ENCODE measurements around the gene ADAMTSL1.

The ADAMTSL1 gene

DNA sequence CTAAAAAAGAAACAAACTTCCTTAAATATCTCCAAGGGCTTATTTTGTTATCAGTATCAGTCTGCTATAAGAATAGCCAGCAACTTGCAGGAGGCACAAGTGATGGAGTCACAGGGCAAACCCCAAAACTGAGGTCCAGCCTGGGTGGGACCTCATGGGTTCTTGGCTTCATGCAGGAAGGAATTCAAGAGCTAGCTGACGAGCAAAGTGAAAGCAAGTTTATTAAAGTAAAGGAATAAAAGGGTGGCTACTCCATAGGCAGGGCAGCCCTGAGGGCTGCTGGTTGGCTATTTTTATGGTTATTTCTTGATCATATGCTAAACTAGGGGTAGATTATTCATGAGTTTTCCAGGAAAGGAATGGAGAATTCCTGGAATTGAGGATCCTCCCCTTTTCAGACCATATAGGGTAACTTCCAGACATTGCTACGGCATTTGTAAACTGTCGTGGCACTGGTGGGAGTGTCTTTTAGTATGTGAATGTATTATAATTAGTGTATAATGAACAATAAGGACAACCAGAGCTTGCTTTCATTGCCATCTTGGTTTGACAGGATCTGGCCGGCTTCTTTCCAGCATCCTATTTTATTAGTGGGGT is 231.9 kb downstream of the ADAMTSL1 start:
- TF ChIP-seq, protein P1, sequence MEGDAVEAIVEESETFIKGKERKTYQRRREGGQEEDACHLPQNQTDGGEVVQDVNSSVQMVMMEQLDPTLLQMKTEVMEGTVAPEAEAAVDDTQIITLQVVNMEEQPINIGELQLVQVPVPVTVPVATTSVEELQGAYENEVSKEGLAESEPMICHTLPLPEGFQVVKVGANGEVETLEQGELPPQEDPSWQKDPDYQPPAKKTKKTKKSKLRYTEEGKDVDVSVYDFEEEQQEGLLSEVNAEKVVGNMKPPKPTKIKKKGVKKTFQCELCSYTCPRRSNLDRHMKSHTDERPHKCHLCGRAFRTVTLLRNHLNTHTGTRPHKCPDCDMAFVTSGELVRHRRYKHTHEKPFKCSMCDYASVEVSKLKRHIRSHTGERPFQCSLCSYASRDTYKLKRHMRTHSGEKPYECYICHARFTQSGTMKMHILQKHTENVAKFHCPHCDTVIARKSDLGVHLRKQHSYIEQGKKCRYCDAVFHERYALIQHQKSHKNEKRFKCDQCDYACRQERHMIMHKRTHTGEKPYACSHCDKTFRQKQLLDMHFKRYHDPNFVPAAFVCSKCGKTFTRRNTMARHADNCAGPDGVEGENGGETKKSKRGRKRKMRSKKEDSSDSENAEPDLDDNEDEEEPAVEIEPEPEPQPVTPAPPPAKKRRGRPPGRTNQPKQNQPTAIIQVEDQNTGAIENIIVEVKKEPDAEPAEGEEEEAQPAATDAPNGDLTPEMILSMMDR (conservative IDR thresholded peaks at IDR 0.05; ENCODE audit: low read depth, low read length), result no peak

DNA sequence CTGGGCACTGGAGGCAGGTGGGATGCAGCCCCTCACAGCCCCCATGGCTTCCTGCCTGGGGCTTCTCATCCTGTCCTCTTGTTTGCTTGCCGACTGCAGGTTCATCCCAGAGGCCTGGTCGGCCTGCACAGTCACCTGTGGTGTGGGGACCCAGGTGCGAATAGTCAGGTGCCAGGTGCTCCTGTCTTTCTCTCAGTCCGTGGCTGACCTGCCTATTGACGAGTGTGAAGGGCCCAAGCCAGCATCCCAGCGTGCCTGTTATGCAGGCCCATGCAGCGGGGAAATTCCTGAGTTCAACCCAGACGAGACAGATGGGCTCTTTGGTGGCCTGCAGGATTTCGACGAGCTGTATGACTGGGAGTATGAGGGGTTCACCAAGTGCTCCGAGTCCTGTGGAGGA is 232.7 kb downstream of the ADAMTSL1 start:
- H3K4me3 ChIP-seq (ENCODE audit: low read depth, low read length), result no peak overlapping the region
- TF ChIP-seq, protein P1 (conservative IDR thresholded peaks at IDR 0.05; ENCODE audit: low read depth, low read length), result no peak
- DNase-seq (ENCODE audit: low read depth), result no peak

More for the DNA sequence above, 231.9 kb downstream of the ADAMTSL1 start:
- no peak overlapping the region for H3K4me3 ChIP-seq (ENCODE audit: low read depth, low read length)
- peak; percentile 39 for DNase-seq (ENCODE audit: low read depth)

DNA sequence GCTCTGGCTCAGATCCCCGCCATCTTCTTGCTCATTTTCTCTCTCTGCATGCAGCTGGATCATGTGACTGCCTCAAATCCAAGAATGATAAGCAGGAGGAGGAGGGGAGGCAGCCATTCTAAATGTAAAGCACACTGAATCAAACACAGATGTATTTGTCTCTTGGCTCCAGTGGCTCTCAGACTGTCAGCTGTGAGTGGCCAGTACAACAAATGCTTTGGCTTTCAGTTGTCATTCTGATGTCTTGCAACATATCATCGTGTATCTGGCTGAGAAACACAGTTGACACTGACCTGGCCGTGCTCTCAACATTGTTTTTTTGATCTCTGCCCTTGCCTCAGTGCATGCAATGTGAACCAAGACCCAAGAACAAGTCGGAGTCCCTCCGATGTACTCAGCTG is 233.1 kb downstream of the ADAMTSL1 start:
- DNase-seq (ENCODE audit: low read depth), result peak; percentile 51
- no peak overlapping the region for H3K4me3 ChIP-seq (ENCODE audit: low read depth, low read length)
- TF ChIP-seq, protein P1 (conservative IDR thresholded peaks at IDR 0.05; ENCODE audit: low read depth, low read length), result no peak

DNA sequence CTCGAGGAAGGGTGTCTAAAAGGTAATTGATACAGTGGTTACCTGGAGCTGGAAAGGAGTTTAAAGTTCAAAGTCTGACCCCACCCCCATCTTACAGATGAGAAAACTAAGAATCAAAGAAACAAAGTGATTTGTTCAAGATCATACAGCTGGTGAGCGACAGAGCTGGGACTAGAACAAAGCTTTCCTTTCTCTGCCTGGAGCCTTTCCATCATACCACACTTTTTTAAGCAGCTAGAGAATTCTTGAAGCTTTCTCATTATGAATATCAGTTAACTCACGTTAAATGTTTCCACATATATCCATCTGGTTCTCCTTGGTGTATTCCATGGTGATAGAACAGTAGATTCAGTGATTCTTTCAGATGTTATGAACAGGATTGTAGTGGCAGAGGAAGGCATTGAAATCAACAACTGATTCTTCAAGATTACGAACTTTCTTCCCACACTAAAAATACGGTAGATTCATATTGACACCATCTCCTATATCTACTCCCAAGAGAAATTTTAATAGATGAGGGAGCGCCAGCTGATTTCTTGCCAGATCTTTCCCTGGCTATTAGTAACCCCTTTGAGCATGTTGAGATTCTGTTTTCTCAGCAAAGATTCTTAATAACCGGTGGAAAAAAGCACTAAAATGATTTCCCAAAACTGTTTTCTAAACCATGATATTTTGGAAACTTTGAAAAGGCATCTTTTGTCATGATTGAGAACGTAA is 233.7 kb downstream of the ADAMTSL1 start:
- TF ChIP-seq, protein P1 (conservative IDR thresholded peaks at IDR 0.05; ENCODE audit: low read depth, low read length), result no peak
- no peak overlapping the region for H3K4me3 ChIP-seq (ENCODE audit: low read depth, low read length)
- peak; percentile 16 for DNase-seq (ENCODE audit: low read depth)

DNA sequence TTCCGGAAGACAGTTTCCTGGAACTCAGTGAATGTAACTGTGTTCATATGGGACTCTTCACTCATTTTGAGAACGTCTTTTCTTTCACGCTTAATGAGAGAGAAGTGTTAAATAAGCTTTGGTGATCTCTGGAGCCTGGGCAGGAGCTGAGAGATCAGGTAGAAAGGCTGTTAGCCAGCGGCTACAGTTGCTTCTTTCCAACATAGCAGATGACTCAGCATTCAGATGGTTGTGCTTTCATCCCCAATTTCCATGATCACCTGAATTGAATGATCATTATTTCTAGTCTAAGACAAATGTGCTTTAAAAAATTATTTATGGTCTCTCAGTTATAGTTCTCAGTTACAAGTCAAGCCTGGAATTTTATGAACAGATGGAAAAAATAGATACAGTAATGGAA is 234.5 kb downstream of the ADAMTSL1 start:
- no peak overlapping the region for H3K4me3 ChIP-seq (ENCODE audit: low read depth, low read length)
- TF ChIP-seq, protein P1 (conservative IDR thresholded peaks at IDR 0.05; ENCODE audit: low read depth, low read length), result no peak
- DNase-seq (ENCODE audit: low read depth), result no peak

DNA sequence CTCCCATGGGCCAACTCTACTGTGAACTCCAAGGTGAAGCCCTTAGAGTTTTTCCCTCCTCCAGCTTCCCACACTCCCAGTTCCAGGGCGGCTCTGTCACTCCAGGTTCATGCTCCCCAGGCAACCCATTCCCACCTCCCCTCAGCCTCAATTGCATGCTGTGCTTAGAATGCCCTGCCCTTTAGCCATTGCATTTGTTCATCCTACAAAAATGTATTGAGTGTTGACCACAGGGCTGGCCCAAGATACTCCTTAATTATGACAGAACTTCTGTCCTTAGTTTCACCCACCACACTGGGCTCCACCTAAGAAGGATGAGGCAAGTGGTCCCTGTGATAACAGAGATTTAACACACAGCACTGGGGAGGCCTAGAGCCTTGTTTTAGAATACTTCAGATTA is 236.1 kb downstream of the ADAMTSL1 start:
- peak; percentile 65 for DNase-seq (ENCODE audit: low read depth)
- TF ChIP-seq, protein P1 (conservative IDR thresholded peaks at IDR 0.05; ENCODE audit: low read depth, low read length), result no peak
- no peak overlapping the region for H3K4me3 ChIP-seq (ENCODE audit: low read depth, low read length)

DNA sequence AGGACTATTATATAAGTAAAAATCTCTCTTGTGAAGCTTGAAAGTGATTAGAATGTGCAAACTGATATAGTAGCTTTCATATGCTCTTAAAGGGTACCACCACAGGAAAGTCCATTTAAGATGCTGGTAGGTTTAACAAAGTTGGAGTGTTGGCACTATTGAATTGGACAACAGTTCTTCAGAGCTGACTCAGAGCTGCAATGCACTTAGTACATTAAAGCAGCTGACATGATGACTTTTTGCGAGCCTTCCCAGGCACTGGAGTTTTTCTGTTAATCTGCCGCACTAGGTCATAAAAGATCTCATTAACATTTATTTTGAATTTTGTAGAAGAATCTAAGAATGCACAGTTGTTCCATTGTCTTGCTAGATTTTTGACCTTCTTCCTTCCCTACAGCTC is 243.8 kb downstream of the ADAMTSL1 start:
- TF ChIP-seq, protein P1 (conservative IDR thresholded peaks at IDR 0.05; ENCODE audit: low read depth, low read length), result no peak
- peak; percentile 13 for DNase-seq (ENCODE audit: low read depth)
- H3K4me3 ChIP-seq (ENCODE audit: low read depth, low read length), result no peak overlapping the region
